HG02623 (cell line): ENCODE data around the gene SLAMF9.

ENCODE experiments used
- ATAC-seq: cut with Tn5 transposase; IDR thresholded peaks from one replicate; pipeline ENCODE4 v1.9.1; 2021; ENCODE audit warnings: moderate library complexity; ENCODE audit not compliant: unreplicated experiment

SLAMF9 gene

DNA sequence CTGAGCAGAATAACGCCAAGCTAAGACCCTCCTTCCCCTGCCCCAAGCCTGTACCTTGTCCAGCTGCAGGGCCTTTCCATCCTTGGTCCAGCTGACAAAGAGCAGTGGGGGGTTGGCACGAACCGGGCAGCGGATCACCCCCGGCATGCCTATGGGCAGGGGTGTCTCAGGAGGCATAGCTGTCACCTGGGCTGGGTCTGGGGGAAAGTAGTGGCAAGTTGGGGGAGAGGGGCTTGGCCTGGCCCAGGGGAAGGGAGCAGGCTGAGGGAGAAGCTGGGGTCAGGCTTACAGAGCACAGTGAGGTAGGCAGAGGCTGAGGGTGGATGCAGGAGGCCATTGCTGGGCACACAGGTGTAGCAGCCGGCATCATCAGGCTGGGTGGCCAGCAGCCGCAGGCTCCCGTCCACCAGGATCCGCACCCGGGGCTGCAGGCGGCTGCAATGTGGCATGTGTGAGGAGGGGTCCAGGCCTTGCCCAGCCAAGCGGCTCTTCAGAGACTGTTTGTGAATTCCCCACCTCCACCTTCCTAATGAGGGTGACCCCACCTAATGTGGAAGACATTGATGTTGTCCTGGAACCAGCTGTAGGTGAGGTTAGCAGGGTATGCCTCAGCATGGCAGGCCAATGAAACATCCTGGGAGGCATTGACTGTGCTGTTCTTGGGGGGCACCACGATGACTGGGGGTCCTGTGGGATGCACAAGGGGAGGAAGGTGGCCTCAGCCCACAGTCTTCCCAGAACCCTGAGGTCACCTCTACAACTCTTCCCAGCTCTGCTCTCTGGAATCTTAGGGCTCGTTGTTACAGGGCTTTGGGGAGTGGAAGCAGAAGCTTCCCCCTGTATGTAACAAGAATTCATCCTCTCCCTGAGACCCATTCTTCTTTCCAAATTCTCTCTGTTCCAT is 19.6 kb downstream of the SLAMF9 start:
- no peak for ATAC-seq

DNA sequence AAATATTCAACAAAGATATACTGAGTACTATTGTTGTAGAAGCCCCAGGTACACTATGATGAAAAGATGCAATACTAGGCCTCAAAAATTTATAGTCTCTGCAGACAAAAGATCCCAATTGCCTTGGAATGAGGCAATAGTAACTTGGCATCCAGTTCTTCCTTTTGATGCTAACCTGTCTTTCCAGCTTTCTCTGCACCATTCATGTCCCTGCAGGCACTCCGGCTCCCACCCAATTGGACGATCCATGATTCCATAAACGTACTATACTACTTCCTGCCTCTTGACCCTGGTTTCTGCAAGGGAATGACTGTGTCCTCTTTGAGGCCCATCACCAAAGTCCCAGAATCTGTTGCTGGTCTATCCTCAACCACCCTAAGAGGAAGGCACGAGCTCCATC is 20.7 kb downstream of the SLAMF9 start:
- ATAC-seq = no peak

DNA sequence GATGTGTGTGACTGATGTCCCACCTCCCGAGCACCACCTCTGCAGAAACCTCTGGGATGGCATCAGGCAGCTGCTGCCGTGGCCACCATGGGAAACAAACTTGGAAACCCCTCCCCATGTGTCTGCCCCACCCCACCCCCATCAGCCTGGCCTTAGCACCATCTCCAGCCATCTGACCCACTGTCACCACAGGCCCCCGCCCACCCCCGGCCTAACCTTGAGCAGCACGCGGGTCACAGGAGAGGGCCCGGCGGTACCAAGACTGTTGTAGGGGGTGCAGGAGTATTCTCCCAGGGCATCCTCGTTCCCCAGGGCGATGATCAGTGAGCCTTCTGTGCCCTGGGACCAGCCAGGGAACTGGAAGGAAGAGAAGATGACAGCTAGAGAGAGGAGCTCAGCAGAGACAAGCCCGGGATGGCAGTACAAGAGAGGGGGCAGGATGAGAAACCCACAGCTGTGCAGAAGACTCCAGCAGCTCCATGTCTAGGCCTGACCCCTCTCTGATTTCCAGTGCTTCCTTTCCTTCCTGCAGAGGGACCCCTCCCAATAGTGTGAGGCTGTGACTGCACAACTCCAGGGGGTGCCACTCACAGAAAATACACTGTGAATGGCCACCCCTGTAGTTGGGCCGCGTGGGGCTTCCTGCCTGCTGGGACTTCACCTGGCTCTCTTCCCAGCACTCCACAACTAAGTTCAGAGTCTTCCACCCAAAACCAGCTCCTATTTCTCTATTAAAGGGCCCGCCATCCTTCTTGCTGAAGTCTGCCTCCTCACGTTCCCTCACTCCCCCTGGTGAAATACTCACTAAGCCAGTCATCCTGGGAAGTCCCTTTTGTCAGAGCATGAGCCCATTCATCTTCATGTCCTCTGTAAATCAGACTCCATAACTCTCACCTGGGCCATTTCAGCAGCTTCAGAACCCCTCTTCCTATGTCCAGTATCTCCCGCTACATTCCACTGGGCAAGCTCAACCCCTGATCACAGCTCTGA is 21.4 kb downstream of the SLAMF9 start:
- no peak for ATAC-seq

GRCh38 chr1:159931795-159932173 is 22.3 kb downstream of the SLAMF9 start:
- no peak for ATAC-seq

DNA sequence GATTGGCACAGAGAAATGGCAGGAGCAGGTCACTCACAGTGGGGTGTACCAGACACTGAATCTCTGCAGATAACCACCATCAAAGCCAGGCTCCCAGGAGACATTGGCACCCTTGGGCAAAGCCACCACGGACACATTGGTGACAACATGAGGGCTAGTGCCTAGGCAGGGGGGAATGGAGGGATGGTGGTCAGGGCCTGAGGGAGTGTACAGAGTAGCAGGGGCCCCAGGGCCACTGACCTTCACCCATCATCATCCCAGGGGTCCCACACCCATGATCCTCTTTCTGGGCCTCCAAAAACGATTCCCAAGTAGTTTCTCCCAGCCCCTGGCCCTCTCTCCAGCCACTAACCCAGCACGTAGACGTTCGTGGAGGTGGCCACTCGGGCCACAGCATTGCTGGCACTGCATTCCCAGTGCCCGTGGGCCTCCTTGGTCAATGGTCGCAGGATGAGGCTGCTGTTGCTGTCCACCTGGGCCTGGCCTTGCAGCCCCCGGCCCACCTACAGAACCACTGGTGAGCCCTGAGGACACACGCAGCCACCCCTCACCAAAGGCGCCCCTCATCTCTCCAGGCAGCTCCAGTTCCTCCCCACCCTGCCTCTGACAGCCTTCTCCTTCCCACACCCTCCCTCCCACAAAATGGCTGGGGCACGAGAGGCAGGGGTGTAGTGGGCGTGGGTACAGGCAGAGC is 22.8 kb downstream of the SLAMF9 start:
- no peak for ATAC-seq

- ATAC-seq = no peak
These were observed 23.4 kb downstream of the SLAMF9 start for GRCh38 chr1:159930634-159931033.

- ATAC-seq = no peak
These were observed 23.8 kb downstream of the SLAMF9 start for GRCh38 chr1:159930216-159930615.

DNA sequence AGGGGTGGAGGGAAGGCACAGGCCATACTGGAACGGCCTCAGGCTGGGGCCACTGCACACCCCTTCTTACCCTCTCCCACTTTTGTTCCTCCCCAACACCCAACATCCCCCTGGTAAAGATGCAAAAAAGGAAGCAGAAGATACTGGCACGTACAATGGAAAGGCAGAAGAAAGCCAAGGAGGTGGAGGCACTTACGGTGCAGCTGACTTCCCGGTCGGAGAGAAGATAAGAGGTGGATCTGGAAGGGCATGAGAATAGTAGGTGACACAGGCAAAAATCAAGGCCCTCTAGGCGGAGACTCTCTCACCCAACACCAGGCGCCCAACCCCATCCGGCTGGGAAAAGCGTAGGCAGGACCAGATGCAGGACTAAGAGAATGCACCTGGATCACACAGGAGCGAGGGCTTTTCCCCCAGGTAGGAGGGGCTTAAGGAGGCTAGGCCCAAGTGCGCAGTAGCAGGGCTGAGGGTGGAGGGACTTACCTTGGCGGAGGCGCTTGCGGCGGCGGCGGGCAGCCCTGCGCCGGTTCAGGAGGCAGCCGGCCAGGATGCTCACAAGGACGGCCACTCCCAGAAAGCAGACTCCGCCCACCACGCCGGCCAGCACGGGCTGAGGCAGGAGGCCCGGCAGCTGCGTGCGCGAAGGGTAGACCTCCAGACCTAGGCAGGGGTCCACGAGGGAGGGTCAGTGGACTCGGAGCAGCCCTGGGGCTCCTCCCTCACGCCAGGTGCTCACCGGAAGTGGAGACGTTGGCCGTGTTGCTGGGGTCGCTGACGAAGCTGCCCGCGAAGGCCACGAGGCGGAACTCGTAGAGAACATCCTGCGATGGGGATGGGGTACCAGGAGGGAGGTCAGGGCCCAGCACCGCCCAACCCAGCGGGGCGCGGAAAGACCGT is 24.6 kb downstream of the SLAMF9 start:
- ATAC-seq = no peak

GRCh38 chr1:159928491-159929050 is 25.5 kb downstream of the SLAMF9 start:
- ATAC-seq = no peak

- no peak for ATAC-seq
These were observed 26.1 kb downstream of the SLAMF9 start for GRCh38 chr1:159927849-159928431.

DNA sequence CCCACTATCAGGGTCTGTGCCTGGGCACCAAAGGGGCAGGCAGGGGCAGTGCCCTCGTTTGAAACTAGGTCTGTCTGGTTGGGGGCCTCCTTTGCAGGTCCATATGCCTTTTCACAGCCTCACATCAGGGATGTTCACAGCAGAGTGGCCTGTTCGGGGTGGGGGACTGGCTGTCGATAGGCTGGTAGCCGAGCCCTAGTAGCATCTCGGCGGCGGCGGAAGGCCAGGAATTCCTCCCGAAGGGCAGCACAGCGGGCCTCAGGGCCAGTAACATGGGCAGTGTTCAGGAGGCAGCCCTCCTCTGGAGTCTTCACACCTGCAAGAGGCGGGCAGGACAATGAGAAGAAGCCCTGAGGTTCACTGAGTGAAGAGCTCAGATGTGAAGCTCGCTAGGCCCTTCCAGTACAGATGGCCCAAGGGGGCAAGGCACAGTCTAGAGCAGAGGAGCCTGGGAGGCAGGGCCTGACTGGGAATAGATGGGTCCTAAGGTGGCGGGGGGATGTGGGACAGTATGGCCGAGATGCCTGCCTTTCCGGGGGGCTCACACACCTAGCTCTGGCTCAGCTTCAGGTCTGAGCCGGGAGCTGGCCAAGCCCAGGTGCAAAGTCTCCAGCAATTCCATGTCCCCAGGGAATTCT is 26.7 kb downstream of the SLAMF9 start:
- ATAC-seq = no peak

- peak; percentile 0 for ATAC-seq
These were observed 28.3 kb downstream of the SLAMF9 start for GRCh38 chr1:159925719-159926078.

DNA sequence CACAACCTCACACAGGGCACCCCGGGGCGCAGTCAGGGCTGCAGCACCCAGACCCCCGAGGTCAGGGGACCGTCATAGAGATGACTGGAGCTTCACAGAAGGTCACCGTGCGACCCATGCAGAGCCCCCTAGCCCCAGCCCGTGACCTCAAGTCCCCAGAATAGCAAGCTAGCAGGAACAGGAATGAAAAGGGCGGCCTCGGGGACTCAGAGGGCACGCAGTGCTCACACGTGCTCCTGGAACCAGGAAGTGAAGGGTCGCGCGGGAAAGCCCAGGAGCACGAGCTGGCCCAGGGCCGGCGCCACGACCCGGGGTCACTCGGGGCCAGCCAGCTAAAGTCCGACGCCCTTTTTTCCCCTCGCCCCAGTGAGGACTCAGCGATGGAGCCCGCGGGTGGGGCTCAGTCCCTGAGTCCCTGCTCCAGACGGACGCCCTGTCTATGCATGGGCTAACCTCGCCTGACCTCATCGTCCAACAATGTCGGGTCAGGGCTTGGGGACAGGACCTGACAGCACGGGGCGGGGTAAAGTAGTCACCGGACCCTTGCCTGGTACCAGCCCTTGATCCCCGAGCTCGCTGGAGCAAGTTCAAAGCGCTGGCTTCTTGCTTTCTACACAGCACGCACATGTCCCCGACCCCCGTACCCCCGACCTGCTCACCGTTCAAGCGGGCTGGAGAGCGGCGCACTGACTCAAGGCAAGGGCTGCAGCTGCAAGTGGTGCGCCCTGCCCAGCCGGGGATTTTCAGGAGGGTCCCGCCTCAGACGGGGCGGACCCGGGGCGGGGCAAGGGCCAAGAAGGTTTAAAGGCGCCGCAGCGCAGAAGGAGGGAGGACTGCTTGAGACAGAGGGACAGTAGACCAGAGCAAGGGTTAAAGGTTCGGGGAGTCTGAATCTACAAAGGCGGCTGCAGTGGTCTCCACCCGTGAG is 29.0 kb downstream of the SLAMF9 start, which contains the start of gene TAGLN2:
Gene TAGLN2, minus strand, starts transcription at position 717 of the 928 bp plus-strand sequence. CDS start 4,998 bp downstream, outside the sequence.
- peak; percentile 56 for ATAC-seq

- peak; percentile 13 for ATAC-seq
These were observed 29.8 kb downstream of the SLAMF9 start for GRCh38 chr1:159924025-159924790.

- ATAC-seq = peak; percentile 23
These were observed 30.6 kb downstream of the SLAMF9 start for GRCh38 chr1:159923203-159924024.
